PC-3 (cell line): Measurements from ENCODE around the gene LRBA.

Experiments
- EZH2phosphoT487 ChIP-seq: fragments of 300-600 bp; sonication (generic); IDR thresholded peaks from 2 replicates; pipeline ENCODE4 v1.6.1; 2018; ENCODE audit warnings: mild to moderate bottlenecking, antibody characterized with exemption, low read length, borderline replicate concordance
- TF ChIP-seq, protein P1 (sequence below): fragments of 300-600 bp; sonication (generic); conservative IDR thresholded peaks from 2 replicates; pipeline ENCODE4 v1.5.1; 2017; ENCODE audit warnings: antibody characterized with exemption, low read depth, mild to moderate bottlenecking, low read length

DNA sequence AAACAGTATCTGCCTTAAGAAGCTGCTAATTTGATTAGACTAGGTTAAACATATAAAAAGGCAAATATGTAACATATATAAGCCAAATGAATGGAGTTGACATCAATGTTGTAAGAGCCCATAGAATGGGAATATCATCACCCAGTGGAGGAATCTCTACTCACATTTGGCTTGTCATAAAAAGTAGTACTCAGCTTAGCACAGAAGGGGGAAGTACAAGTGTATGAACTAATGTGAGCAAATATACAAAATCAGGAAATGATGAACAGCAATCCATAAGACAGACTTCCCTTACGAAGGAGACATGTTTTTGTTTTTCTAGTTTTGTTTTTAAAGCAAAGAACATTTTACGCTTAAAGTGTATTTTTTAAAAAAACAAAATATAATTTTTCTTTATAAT, 358.2 kb downstream of the LRBA start:
- TF ChIP-seq, protein P1, sequence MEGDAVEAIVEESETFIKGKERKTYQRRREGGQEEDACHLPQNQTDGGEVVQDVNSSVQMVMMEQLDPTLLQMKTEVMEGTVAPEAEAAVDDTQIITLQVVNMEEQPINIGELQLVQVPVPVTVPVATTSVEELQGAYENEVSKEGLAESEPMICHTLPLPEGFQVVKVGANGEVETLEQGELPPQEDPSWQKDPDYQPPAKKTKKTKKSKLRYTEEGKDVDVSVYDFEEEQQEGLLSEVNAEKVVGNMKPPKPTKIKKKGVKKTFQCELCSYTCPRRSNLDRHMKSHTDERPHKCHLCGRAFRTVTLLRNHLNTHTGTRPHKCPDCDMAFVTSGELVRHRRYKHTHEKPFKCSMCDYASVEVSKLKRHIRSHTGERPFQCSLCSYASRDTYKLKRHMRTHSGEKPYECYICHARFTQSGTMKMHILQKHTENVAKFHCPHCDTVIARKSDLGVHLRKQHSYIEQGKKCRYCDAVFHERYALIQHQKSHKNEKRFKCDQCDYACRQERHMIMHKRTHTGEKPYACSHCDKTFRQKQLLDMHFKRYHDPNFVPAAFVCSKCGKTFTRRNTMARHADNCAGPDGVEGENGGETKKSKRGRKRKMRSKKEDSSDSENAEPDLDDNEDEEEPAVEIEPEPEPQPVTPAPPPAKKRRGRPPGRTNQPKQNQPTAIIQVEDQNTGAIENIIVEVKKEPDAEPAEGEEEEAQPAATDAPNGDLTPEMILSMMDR: no peak
- TF ChIP-seq EZH2phosphoT487: no peak
